Activated CD4-positive, alpha-beta T cell treated with anti-CD3 and anti-CD28 coated beads, Interleukin-2, amount 50 U/mL, for 4 hours (primary cell): ENCODE data around the gene ITGA7.

Experiments
- DNase-seq, 2 experiments: peaks; one replicate each; pipeline ENCODE4 v3.0.0-alpha.2; 2020

The ITGA7 gene

GRCh38 chr12:55707841-55708694 lies at the start of gene ITGA7:
Gene ITGA7 (minus strand): TSS chr12:55707904. CDS start chr12:55707682, 222 bp downstream.
- peak; percentile 47 to 49 for DNase-seq

DNA sequence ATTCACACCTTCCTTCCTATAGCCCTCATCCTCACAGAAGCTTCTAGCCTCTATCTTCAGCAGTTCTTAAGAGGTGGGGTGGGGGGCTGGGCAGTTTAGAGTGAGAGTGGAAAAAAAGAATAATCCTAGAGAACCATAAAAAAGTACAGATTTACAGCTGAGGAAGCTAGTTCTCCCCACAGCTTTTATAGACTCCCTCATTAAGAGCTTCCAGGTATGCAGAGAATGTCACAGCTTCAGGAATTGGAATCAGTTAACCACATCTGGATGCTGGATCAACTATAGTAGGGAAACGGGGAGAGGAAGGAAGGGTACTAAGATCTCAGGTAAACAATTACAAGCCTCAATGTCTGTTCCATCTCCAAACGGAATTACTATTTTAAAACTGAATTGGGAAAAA lies 47.5 kb upstream of the ITGA7 start:
- DNase-seq, result no peak

- no peak for DNase-seq
These were observed 40.7 kb upstream of the ITGA7 start for GRCh38 chr12:55748230-55748993.

DNA sequence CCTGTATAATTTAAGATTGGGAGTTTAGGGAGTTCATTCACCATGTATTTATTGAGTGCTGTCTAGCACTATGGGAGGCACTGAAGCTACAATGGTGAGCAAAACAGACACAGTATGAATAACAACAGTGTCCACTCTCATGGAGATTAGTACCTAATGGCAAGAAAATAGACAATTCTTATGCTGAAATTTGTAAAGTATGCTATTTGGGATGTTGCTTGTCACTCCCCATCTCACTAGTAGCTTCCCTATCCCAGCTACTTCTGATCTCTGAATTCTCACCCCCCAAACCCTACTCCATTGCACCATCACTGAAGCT lies 39.2 kb upstream of the ITGA7 start:
- no peak for DNase-seq

DNA sequence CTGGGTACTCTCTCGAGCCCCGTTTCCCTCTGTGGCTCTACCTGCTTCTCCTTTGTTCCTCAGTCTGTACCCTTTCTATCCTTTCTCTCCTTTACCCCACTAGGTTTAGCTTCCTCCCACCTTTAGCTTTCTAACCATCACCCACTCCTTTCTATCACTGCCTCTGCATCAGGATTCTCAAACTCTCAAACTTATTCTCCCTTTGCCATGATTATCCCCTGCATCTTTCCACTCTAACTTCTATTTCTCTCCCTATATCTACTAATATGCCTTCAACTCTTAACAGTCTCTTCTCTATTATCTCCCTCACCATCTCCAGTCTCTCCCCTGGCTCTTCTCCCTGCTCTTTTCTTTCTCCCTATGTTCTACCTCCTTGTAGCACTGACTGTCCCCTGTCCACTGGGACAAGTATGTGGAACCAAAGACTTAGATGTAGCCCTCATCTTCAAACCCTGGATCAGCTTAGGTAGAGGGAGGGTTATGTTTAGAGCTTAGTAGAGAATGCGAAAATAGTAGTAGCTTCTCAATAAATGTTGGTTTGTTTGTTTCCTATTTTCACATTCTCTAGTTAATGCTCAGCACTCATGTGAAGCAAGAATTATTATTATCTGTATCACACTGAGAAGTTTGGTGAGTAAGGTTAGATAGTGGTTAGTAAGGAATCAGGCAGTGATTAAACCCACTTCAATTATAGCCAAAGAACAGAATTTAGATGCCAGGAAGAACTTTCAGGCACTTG lies 38.6 kb upstream of the ITGA7 start:
- no peak for DNase-seq

- no peak for DNase-seq
These were observed 37.9 kb upstream of the ITGA7 start for GRCh38 chr12:55745361-55746173.

GRCh38 chr12:55744340-55745030 lies 36.8 kb upstream of the ITGA7 start:
- no peak for DNase-seq

DNA sequence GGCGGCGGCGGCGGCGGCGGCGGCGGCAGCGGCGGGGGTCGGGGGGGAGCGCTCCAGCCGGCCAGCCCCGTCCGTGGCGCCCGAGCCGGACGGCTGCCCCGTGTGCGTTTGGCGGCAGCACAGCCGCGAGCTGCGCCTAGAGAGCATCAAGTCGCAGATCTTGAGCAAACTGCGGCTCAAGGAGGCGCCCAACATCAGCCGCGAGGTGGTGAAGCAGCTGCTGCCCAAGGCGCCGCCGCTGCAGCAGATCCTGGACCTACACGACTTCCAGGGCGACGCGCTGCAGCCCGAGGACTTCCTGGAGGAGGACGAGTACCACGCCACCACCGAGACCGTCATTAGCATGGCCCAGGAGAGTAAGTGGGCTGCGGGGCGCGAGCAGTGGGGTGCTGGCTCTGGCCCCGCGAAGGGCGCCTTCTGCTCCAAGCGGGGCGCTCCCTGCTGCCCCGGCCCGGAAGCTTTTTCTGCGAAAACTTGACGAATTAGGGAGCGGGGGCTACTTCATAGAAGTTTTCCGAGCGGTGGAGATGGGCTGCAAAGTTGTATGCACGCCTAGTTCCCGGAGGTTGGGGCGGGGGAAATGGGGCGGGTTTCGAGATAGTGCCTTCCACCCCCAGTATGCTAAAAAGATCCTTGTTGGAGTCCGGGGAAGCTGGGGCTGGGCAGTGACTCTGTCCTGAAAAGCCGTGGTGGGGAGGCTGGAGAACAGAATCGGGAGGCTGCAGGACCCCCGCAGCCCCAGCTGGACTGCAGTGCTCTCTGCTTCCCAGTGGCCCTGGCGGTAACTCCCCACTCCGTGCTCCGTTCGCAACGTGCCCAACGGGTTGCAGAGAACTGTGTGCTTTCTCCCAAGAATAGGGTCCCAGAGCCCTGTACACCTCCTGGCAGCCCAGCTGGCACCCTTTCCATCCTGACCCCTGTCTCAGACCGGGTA lies 36.0 kb upstream of the ITGA7 start:
- DNase-seq, result peak; percentile 21 to 33

DNA sequence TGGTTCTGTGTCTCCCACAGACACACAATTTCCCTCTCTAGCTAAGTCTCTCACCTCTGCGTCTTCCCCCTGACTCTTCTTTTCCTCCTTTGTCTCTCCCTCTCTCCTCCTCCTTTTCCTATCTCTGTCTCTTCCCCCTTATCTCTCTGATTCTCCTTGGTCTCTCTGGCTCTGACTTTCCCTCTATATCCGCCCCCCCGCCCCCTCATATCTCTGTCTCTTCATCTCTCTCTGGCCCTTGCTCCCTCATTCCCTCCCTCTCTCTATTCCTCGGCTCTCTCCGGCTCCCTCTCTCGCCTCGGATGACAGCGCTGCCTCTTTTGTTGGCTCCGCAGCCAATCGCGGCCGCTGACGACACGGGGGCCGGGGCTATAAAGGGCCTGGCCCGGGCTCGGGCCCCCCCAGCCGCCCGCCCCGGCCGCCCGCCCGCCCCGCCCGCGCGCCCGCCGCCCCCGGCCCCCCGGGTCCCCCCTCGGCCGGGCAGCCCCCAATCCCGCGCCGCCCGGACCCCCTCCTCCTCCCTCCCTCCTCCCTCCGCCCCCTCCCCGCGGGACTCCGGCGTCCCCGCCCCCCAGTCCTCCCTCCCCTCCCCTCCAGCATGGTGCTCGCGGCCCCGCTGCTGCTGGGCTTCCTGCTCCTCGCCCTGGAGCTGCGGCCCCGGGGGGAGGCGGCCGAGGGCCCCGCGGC lies 35.2 kb upstream of the ITGA7 start, which contains the start of gene GDF11:
Gene GDF11, plus strand, starts transcription at position 404 of the 687 bp plus-strand sequence. Its CDS starts 195 bp downstream, at position 599.
- peak; percentile 60 to 73 for DNase-seq

DNA sequence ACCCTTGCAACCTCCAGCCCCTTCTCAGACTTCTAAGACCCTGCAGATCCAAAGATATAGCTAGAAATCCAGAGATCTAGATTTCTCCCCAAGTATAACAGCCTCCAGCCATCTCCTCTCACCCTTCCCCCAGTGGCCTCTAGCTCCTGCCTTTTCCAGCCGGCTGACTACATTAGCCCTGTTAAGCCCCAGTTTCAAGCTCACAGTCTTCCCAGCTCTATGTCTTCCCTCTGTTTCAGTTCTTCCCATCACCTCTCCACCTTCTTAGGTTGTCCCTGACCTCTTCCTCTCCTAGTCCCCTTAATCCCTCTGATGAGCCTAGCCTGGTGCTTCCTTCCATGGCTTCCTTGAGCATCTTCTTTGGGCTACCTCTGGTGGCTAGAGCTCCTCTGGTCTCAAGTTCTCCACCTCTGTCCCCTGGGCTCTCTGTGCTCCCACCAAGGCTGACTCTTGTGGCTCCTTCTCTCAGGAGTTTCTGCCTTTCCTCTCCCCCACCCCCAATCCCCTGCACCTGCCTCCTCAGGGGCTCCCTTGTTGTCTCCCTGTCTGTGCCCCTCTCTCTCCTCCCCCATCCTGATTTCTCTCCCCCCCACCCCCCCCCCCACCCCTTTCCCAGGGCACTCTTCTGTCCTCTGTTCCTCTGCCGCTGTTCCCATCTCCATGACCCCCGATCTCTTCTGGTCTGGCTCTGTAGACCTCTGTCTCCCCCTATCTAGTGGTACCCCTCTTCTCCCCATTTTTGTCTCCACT lies 34.4 kb upstream of the ITGA7 start:
- DNase-seq, result no peak

- no peak for DNase-seq
These were observed 31.3 kb upstream of the ITGA7 start for GRCh38 chr12:55739025-55739378.

- DNase-seq, result peak; percentile 63
These were observed 30.7 kb upstream of the ITGA7 start for GRCh38 chr12:55738123-55739024.

- no peak for DNase-seq
These were observed 29.9 kb upstream of the ITGA7 start for GRCh38 chr12:55737581-55738122.

GRCh38 chr12:55736780-55737580 lies 29.3 kb upstream of the ITGA7 start:
- DNase-seq, result peak; percentile 45 to 51

DNA sequence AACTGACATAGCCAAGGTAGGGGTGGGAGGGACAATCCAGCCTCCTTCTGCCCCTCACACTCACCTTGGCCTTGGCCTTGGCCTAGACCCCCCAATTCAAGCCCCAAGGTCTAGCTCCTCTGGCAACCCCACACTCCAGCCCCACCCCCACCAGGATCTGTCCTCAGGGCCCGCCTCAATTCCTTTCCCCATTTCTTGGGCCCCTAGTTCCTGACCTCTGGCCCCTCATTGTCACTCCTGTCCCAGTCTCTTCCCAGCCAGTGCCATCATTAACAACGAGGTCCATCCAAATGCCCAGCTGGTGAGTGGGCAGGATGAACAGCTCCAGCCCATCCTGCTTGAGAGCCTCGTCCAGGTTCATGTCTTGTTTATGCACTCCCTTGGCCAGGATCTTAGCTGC lies 28.4 kb upstream of the ITGA7 start:
- no peak for DNase-seq

GRCh38 chr12:55734595-55734994 lies 26.9 kb upstream of the ITGA7 start:
- no peak for DNase-seq

GRCh38 chr12:55733858-55734257 lies 26.2 kb upstream of the ITGA7 start:
- DNase-seq, result no peak
